ENCODE results near the gene PSMD9. TPM values are rescaled to one million over a fixed set of nuclear protein-coding genes. Genes with fewer than 3 reads are reported as not detected.
"Not testable (repeated sequence)": the region's sequence is repeated elsewhere in the genome, so short reads cannot be mapped to it uniquely, and the experiment has no call there.

Gene PSMD9
- total RNA-seq, 1 donor from 2014 or later: 44.2 TPM

GRCh38 chr12:121849665-121850064 is 38.9 kb upstream of the PSMD9 start:
- no peak for DNase-seq (ENCODE audit: low read depth)
- H3K4me3 ChIP-seq (ENCODE audit: low read depth, low read length): no peak overlapping the region
- no peak for TF ChIP-seq CTCF (conservative IDR thresholded peaks at IDR 0.05; ENCODE audit: low read depth, low read length)

GRCh38 chr12:121852392-121852791 is 36.2 kb upstream of the PSMD9 start:
- DNase-seq (ENCODE audit: low read depth); H3K4me3 ChIP-seq (ENCODE audit: low read depth, low read length): not testable (repeated sequence)

- no peak for DNase-seq (ENCODE audit: low read depth)
- H3K4me3 ChIP-seq (ENCODE audit: low read depth, low read length): no peak overlapping the region
- no peak for TF ChIP-seq CTCF (conservative IDR thresholded peaks at IDR 0.05; ENCODE audit: low read depth, low read length)
Observed at GRCh38 chr12:121857322-121858246, 31.0 kb upstream of the PSMD9 start.

GRCh38 chr12:121858318-121858661 is 30.3 kb upstream of the PSMD9 start:
- H3K4me3 ChIP-seq (ENCODE audit: low read depth, low read length): no peak overlapping the region
- DNase-seq (ENCODE audit: low read depth): no peak

GRCh38 chr12:121858662-121859572 is 29.7 kb upstream of the PSMD9 start, which contains the start of gene HPD:
Gene HPD (minus strand): TSS chr12:121858859. CDS start chr12:121858823, 36 bp downstream.
- DNase-seq (ENCODE audit: low read depth): no peak
- no peak for TF ChIP-seq CTCF (conservative IDR thresholded peaks at IDR 0.05; ENCODE audit: low read depth, low read length)
- no peak within 1 kb of the TSS for H3K4me3 ChIP-seq (ENCODE audit: low read depth, low read length)

More at GRCh38 chr12:121858318-121858661, 30.3 kb upstream of the PSMD9 start:
- no peak for TF ChIP-seq CTCF (conservative IDR thresholded peaks at IDR 0.05; ENCODE audit: low read depth, low read length)

GRCh38 chr12:121860257-121860656 is 28.3 kb upstream of the PSMD9 start:
- TF ChIP-seq CTCF (conservative IDR thresholded peaks at IDR 0.05; ENCODE audit: low read depth, low read length): no peak
- H3K4me3 ChIP-seq (ENCODE audit: low read depth, low read length): no peak overlapping the region
- no peak for DNase-seq (ENCODE audit: low read depth)

- not testable (repeated sequence) for H3K4me3 ChIP-seq (ENCODE audit: low read depth, low read length); DNase-seq (ENCODE audit: low read depth)
Observed at GRCh38 chr12:121860699-121861098, 27.9 kb upstream of the PSMD9 start.
